ENCODE measurements around the gene CGA. TPM values are rescaled to one million over a fixed set of nuclear protein-coding genes. Genes with fewer than 3 reads are reported as not detected.

The CGA gene
- total RNA-seq, 2 donors from 2014 or later, result not detected

Other genes with a start within 250 kb of the CGA start
- not detected for gene HTR1E, start 157.6 kb downstream of the CGA start, total RNA-seq
- 10 to 100 TPM; 63.2 to 65.9 TPM for gene ZNF292, start 60.5 kb upstream of the CGA start, total RNA-seq
- 1 to 10 TPM; 7.4 to 9.1 TPM for gene SMIM8, start 227.5 kb upstream of the CGA start, total RNA-seq
- not detected for gene GJB7, start 234.2 kb upstream of the CGA start, total RNA-seq
- gene C6orf163, start 249.7 kb upstream of the CGA start, total RNA-seq, result 1 to 10 TPM; 3.4 to 4.2 TPM

Data from natural killer cell treated with Interleukin-12 subunit alpha and Interleukin-12 subunit beta and Interleukin-15 and Interleukin-18, amount 100 ng/mL, for 72 hours (primary cell).